Inferior parietal cortex (tissue), 1 donor: ENCODE results near the gene FNDC11.
A peak's percentile ranks its signal among the peaks of the same experiment; 100 is the strongest.

Source experiments
- DNase-seq: peaks from one replicate; pipeline ENCODE4 v3.0.0-alpha.2; 2016; ENCODE audit errors: extremely low spot score

Gene FNDC11

DNA sequence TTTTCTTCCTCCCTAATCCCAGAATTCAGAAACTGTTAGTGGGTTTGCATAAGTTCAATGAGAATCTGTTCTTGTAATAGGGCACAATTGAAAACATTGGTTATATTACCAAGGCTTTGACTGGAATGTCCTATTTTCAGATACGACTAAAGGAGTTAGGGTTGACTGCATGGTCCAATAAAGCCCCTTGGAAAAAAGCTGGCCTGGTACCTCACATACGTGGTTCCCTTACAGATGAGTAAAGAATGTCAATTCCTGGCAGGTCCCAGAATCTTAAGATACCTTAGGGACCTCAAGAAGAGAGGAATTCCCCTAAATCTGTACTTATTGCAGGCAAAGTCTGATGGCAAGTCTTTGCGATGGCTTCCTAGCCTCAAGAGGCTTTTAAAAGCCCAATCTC lies 28.8 kb upstream of the FNDC11 start:
- DNase-seq = no peak

DNA sequence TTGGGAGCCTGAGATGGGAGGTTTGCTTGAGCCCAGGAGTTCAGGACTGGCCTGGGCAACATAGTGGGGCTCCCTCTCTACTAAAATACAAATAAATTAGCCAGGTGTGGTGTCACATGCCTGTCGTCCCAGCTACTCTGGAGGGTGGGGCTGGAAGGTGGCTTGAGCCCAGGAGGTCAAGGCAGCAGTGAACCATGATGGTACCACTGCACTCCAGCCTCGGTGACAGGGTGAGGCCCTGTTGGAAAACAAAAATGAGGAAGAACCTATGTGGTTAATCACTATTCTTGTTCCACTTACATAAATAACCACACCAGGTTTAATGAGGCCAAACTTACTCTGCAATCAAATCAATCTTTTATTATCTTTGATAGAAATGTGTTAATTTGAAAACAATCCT lies 28.0 kb upstream of the FNDC11 start:
- DNase-seq = no peak

DNA sequence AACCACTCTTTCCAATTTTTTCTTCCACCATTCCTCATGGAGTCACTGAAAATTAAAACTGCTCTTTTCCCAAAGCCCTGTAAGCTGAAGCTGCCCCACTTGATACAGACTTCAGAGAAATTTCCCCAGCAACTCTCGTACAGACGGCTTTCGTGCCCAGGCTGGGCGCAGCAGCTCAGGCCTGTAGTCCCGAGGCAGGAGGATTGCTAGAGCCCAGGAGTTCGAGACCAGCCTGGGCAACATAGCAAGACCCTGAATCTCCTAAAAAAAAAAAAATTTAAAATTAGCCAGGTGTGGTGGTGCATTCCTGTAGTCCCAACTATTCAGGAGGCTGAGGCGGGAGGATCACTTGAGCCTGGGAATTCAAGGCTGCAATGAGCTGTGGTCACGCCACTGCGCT lies 26.8 kb upstream of the FNDC11 start:
- DNase-seq = no peak

DNA sequence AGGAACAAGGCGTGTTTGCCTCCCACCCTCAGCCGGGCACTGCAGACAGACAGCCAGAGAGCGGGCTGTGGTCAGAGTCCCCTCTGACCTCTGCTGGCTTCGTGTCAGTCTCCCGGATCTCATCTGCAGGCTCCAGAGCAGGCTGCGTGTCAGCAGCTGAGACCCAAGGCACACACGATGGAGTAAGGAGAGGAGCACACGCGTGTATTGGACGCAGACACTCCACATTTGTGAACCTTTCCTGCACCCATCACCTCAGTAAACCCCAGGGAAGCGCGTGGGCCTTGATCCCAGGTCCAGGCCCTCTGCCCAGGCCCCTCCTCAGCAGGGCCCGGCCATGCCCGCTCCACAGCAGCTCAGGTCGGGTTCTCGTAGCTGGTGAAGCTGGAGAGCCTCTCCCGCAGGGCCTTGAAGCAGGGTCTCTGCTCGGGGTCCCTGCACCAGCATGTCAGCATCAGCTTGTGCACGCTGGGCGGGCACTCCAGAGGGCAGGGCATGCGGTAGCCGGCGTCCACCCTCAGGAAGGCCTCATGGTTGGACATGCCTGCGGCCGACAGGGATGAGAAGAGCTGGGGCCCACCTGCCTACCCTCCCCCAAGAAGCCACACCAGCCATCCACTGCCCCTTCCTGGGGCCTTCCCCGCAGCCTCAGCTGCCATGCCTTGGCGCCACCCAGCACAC lies 24.6 kb upstream of the FNDC11 start:
- DNase-seq = no peak

DNA sequence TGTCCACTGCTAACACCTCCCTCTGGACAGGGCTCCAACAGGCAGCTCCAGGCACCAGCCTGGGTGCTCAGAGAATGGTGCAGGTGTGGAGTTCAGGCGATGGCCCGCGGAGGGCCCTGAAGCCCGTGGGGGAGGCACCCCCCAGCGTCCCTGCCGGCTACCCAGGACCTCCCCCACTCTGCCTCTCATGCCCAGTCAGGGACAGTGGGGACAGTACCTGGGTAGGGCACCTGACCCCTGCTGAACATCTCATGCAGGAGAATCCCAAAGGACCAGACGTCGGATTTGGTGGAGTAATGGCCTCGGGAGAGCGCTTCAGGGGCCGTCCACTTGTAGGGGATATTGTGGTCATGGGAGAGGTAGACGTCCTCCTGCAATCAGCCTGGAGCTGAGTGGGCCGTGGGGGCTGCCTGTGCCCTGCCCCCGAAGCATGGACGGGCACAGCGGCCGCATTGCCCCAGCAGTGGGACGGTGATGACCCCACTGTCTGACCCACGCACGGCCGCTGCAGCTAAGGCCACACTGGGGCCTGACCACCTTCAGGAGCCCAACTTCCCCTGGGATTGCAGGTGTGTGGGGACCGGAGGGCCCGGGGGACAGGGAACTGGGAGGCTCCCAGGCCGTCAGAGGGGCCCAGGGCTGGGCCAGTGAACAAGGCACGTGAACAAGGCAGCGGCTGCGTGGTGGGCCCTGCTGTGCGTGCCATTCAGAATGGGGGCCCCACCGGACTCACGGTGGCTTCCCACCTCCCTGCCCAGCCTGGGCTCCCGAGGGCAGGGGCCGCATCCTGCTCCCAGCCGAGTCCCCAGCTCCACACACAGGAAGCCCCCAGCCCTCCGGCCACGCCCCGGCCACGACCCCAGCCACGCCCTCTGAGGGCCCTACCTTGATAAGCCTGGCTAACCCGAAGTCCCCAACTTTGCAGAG lies 23.8 kb upstream of the FNDC11 start:
- DNase-seq = no peak

DNA sequence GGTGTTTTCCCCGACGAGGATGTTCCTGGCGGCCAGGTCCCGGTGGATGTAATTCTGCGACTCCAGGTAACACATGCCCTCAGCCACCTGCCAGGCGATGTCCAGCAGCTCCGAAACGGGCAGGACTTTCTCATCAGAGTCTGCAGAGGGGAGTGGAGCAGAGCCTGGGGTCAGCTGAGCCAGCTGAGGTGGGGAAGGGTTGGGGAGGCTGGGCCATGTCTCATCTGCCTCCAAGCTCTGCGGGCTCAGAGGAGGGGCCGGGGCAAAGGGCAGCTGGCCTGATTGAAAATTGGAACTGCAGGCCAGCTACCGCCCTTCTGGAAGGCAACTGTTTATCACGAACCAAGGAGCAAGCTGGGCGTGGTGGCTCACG lies 23.2 kb upstream of the FNDC11 start:
- no peak for DNase-seq

DNA sequence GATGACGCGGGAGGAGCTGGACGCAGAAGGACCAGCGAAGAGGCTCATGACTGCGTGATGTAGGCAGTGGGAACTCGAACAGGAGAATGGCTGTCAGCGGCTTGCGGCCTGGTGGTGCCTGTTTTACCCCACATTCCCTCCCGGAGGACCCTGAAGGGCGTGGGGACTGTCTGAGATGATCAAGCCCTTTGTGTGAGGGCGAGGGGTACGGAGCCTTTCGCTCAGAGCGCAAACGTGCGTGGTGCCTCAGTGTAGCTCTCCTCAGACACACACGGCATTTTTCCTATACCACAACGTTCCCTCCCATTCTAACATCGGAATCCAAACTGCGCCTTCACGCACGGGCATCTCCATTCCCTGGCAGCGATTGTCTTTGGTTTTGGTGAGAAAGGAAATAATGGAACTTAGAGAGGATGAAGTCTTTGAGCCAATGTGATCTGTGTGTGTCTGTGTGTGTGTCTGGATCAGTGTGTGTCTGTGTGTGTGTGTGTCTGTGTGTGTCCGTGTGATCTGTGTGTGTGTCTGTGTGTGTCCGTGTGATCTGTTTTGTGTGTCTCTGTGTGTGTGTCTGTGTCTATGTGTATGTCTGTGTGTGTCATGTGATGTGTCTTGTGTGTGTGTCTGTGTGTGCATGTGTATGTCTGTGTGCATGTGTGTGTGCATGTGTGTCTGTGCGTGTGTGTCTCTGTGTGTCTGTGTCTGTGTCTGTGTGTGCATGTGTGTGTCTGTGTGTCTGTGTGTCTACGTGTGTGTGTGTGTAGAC lies 22.1 kb upstream of the FNDC11 start:
- DNase-seq = no peak

DNA sequence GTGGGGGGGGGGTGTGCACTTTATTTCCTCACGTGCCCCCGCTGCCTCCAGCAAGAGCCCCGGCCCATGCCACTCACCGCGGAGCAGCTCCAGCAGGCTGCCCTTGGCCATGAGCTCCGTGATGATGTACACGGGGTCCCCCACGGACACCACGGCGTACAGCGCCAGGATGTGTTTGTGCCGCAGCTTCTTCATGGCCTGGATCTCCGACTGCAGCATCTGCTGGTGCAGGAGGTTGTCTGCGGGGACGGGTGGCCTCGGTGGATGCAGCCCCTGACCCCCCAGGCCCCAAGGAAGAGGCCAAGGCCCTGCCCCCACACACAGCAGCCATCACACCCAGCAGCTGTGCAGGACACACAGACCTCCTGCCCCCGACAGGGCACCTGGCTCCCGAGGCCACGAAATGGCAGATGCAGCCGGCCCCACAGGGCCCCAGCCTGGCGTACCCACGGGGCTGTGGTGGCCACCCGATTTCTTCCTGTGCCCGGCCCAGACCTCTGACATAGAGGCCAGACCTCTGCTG lies 21.4 kb upstream of the FNDC11 start:
- no peak for DNase-seq

DNA sequence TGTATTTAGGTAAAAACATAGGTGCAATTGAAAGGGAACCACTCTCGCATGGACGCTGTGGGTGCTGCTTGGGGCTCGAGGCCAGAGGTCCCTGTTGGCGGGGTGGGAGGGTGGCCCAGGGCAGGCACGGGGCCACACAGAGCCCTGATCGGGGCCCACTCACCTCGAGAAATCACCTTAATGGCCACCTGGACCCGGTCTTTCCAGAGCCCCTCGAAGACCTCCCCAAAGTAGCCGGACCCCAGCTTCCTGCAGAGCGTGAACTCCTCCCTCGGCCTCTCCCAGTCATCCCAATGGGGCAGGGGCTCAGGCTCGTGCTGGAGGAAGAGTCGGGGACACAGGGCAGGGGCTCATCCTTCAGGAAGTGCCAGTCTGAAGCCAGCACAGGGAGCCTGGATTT lies 20.6 kb upstream of the FNDC11 start:
- DNase-seq = no peak

DNA sequence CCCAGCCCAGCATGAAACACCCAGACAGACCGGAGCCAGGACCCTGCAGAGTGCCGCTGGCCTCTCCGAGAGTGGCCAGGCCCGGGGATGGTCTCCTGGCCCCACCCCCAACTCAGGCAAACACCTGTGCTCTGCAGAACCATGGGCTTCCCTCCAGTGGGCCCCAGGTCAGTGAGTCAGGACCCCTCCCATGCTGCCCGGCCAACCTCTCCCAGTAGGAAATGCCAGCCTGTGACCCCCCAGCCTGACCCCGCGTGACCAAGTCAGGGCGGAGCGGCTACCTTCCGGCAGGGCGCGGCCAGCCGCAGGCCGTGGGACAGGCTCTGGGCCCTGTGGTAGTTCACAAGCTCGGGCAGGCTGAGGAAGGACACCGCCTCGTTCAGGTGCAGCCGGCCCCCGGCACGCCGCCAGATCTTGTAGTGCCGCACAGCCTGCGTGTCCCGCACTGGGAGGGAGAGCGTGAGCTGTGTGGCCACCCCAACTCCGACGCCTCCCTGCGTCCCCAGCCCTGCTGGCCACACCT lies 20.0 kb upstream of the FNDC11 start:
- DNase-seq = no peak

DNA sequence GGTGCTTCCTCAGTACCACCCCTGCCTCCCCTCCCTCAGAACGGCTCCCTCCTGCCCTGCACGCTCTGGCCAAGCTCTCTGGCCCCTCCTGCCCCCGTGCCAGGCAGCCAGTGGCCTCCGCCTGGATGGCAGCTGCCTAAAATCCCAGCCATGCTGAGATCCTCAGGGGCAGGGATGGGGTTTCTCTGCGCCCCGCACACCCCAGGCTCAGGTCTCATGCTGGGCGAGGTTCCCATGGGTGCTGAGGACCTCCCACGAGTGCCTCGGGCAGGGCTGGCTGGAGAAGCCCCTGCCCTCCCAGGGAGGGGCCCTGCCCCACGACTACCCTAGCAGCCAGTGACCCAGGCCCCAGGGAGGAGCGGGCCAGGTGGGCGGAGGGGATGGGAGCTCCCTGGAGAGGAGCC lies 19.5 kb upstream of the FNDC11 start:
- DNase-seq = no peak

DNA sequence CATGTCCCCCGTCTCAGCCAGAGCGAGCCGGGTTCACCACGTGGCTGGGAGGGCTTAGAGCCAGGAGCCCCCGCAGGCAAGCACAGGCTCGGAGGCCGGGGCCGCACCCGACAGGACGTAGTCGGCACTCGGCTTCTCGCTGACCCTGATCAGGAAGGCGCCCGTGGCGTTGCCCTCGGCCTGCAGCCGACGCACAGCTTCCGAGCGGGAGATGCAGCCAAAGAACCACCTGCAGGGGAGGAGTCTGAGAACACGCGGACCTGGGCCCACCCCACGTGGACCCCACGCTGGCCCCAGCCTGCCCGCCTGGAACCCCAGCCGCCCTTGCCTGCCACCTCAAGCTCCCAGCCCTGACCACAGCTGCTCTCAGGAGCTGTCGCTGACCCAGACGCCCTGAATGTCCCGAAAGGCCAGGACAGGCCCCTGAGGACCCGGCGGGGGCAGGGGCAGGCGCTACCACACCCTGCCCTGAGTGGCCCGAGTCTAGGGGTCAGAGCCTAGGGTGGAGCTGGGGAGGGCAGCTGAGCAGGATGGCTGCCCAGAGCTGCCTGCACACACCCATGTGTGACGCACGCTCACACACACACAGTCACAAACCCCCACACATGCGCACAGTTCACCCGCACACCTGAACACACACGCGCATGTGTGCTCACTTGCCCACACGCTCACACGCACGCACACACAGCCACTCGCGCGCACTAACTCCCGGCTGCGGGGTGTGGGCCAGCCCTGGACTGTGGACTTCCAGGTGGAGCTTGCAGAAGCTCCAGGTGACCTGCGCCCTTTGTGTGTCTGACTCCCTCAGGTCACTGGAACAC lies 18.9 kb upstream of the FNDC11 start:
- DNase-seq = no peak

DNA sequence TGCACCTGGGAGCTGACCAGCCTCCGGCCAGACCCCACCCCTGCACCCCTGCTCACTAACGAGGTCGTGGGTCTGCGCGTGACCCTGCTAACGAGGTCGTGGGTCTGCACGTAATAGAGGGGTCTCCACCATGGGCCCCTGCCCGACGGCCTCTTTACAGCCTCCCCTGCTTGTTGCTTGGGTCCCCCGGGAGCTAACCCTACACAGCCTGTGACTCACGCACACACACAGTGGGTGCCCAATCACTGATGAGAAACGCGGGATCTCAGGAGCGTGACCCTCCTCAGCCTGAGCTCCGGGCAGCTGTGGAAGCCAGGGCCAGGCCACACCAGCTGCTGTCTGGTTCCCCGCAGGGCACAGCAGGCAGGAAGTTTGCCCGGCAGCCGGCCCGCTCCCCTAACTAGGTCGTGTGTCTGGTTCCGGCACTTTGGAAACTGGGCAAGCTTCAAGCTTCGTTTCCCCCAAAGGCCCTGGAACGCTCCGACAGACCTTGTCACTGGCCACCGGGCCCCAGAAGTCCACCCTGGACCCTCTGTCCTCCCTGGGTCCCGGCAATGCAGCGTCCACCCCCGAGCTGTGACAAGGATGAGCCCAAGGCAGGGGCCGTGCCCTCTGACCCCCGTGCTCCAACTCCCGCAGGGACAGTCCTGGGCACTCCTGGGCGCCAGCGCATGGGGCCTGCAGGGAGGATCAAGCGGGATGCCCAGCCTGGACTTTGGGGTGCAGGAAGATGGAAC lies 17.6 kb upstream of the FNDC11 start:
- DNase-seq = no peak

DNA sequence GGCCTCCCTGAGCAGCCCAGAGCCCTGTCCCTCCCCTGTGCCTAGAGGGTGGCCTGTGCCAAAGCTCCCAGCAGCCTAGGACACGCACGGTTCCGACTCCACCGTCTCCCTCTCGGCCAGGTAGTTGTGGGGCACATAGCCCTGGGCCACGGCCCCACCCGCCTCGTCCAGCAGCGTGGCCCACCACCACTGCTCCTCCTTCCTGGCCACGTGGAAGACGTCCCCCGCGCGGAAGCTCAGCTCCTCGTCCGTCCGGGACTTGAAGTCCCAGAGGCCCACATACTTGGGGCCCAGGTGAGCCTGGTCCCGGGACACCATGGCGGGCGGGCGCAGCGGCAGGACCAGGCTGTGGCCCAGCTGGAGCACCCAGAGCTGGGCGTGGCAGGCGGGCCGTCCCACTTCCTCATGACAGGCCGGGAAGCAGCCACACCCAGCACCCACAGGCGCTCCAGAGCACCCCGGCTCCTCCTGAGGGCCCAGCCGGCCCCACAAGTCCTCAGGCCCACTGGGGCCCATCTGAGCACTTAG lies 16.9 kb upstream of the FNDC11 start, which contains the start of gene PTK6:
Gene PTK6, minus strand, starts transcription at position 380 of the 528 bp plus-strand sequence. Its CDS starts 62 bp downstream, at position 318.
- DNase-seq = no peak

DNA sequence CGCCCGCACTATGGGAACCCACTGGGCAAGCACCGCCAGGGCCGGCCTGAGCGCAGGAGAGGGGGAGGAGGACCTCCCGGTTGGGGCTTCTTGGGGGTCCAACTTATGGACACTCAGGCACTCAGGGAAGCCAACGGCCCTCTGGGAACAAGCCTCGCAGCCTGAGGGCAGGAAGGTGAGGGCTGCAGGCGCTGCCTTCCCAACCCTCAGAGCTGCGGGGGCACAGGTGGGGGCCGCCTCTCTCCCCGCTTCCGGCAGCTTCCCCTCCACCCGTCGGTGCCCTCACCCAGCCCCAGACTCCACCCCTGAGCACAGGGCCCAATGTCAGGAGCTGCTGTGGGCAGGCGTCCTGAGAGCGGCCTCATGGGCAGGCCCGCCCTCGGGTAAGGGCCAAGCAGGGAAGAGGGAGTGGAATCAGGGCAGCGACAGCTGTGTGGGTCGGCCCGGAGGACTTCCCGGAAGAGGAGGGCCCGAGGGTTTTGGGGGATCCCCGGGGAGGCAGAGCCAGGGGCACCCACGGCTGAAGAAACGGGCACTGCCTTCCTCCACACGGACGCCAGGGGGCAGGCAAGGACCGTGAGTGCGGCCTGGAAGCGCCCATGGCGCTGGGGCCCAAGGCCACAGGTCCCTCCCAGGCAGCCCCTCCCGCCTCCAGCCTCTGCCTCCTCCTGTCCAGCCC lies 16.3 kb upstream of the FNDC11 start:
- peak; percentile 73 for DNase-seq

DNA sequence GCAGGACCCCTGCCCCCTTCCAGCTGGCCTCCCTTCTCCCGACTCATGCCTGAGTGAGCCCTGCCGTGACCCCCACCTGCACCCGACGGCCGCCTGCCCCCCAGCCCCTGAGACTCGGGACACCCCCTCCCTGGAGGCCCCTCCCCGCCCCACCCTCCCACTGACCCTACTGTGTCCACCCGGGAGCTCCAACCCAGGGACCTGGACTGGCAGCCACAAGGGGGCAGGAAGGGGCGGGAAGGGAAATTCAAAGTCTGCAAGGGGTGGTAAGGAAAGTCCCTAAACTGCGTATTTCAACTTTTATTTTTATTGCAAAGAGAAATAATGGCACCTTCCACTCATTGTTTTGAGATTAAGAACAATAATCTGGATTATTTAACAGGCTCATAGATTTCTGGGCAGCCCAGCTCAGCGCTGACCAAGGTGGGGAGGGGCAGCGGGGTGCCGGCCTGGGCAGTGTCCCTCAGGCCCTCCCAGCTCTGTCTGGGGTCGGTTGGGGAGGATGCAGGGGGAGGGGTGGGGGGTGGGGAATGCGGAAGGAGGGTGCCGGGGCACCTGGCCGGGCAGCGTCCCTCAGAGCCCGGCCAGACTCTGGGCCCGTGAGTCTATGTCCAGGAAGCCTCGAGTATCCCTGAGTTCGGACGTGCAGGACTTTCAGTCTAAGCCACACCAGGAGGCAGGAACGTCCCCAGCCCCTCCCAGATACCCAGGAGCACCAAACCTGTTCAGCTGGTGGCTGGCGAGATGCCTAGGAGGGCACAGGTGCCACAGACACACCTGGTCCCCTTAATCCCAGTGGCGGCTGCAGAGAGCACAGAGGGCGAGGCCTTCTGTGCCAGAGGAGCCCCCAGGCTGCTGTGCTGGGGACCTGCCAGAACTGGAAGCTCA lies 15.5 kb upstream of the FNDC11 start:
- no peak for DNase-seq

DNA sequence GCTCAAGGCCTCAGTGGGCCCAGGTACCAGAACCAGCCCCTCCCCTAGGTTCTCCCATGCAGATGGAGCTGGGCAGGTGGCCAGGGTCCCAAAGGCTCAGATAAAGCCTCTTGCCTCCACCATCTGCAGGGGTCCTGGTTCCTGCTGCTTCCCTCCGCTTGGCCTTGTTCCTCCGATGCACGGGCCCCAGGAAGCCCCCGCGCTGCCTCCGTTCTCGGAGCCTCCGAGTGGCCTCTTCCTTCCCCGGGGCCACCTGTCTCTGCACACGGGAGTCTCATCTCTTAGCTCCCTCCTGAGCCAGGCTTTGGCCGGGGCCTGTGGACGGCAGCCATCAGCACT lies 14.9 kb upstream of the FNDC11 start:
- DNase-seq = no peak
